ENCODE data around the gene N4BP2.
A peak's percentile ranks its signal among the peaks of the same experiment; 100 is the strongest.
"Not testable (repeated sequence)": the region's sequence is repeated elsewhere in the genome, so short reads cannot be mapped to it uniquely, and the experiment has no call there.

Gene N4BP2

DNA sequence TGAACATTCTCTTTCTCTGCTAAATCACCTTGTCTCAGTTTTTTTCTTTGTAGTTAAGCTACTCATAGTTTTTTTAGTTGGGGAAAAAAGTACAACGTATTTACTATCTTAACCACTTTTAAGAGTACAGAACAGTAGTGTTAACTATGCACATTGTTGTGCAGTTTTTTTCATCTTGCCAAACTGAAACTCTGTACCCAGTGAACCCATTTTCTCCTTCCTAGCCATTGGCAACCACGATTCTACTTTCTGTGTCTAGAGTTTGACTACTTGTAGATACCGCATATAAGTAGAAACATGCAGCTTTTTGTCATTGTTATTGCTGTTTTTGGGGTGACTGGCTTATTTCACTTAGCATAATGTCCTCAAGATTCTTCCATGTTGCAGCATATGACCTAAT, 10.0 kb downstream of the N4BP2 start:
- intact Hi-C loops (cut with DNase I) = no loop called here
- no peak for DNase-seq

DNA sequence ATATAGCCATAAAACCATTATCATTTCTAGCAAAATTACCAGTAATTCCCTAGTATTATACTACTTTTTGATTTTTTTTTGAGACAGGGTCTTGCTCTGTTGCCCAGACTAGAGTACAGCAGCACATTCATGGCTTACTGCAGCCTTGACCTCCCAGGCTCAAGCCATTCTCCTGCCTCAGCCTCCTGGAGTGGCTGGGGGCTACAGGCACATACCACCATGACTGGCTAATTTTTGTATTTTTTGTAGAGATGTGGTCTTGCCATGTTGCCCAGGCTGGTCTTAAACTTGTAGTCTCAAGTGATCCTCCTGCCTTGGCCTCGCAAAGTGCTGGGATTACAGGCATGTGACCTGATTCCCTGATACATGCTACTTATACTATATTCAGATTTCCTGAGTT, 13.7 kb downstream of the N4BP2 start:
- DNase-seq = peak in 1 of 42 donors; percentile 22

DNA sequence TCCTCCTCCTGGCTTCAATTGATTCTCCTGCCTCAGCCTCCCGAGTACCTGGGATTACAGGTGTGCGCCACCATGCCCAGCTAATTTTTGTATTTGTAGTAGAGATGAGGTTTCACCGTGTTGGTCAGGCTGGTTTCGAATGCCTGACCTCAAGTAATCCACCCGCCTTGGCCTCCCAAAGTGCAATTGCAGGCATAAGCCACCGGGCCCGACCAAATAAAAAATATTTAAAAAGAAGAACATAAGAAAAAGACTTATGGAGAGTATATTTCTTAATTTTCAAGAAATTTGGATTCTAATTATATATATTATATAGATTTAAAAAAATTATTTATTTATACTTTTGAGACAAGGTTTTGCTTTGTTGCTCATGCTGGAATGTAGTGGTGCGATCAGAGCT, 29.8 kb downstream of the N4BP2 start:
- intact Hi-C loops (cut with DNase I) = no loop called here
- no peak for DNase-seq

More for the DNA sequence above, 13.7 kb downstream of the N4BP2 start:
- intact Hi-C loops (cut with DNase I) = no loop called here

DNA sequence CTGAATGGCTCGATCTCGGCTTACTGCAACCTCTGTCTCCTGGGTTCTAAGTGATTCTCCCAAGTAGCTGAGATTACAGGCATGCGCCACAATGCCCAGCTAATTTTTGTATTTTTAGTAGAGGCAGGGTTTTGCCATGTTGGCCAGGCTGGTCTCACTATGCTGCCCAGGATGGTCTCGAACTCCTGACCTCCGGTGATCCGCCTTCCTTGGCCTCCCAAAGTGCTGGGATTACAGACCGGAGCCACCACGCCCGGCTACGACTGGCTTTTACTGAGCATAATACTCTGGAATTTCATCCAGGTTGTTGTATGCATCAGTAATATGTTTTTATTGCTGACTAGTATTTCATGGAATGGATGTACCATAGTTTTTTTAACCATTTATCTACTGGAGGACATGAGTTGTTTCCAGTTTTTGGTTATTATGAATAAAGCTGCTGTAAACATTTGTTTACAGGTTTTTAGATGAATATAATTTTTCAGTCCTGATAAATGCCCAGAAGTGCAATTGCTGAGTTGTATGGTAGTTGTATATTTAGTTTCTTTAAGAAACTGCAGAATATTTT, 31.2 kb downstream of the N4BP2 start:
- no peak for DNase-seq
- intact Hi-C loops (cut with DNase I) = no loop called here

DNA sequence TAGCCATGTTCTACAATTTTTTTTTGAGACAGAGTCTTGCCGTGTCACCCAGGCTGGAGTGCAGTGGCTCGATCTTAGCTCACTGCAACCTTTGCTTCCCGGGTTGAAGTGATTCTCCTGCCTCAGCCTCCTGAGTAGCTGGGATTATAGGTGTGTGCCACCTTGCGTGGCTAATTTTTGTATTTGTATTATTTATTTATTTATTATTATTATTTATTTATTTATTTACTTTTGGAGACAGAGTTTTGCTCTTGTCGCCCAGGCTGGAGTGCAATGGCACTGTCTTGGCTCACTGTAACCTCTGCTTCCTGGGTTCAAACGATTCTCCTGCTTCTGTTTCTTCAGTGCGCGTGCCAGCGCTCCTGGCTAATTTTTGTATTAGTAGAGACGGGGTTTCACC, 36.8 kb downstream of the N4BP2 start:
- DNase-seq; intact Hi-C loops (cut with DNase I): not testable (repeated sequence)

DNA sequence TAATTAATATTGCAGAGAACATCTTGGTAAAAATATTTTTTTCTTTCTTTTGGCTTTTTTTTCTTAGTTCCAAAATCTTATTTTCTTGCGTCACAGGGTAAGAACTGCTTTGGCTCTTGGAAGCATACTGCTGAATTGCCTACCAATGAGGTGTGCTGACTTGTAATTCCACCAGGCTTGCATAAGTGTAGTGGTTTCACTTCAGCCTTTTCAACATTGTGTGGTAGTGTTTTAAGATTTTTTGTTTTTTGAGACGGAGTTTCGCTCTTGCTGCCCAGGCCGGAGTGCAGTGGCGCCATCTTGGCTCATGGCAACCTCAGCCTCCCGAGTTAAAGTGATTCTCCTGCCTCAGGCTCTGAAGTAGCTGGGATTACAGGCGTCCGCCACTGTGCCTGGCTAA, 42.4 kb downstream of the N4BP2 start:
- intact Hi-C loops (cut with DNase I) = no loop called here
- peak in 1 of 42 donors; percentile 2 for DNase-seq

DNA sequence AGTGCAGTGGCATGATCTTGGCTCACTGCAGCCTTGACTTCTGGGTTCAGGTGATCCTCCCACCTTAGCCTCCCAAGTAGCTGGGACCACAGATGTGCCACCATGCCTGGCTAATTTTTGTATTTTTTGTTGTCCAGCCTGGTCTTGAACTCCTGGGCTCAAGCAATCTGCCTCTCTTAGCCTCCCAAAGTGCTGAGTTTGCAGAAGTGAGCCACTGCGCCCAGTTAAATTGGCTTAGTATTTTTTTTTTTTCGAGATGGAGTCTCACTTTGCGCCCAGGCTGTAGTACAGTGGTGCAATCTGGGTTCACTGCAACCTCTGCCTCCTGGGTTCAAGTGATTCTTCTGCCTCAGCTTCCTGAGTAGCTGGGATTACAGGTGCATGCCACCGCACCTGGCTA, 50.5 kb downstream of the N4BP2 start:
- intact Hi-C loops (cut with DNase I); DNase-seq: not testable (repeated sequence)

DNA sequence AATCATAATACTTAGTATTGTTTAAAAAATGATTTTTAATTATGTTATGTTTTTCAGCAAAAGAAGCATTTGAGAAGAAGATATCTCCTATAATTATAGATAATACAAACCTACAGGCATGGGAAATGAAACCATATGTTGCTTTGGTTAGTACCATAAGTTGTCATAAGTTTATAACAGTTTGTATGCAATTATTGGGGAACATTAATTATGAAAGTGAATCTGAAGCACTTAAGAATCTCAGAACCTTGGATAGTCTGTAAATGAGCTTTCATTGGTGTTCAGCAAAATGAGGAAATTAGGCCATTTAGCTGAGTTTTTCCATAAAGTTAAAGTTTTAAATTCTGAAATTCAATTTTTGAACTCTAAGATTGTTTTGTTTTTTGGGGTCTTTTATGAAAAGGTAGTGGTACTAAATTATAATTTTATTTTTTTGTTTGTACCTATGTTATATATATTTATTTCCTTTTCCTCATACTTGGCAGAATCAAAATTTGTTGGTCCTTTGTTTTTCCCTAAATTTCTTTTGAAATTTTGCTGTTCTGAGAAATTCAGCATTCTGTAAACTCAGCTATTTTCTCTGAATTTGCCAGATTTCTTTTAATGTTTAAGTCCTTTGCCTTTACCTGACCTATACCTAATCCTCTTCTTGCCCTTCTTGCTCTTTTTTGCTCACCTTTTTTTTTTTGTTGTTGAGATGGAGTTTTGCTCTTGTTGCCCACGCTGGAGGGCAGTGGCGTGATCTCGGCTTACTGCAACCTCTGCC, 55.6 kb downstream of the N4BP2 start:
- intact Hi-C loops (cut with DNase I) = no loop called here
- DNase-seq = no peak

GRCh38 chr4:40114206-40114605, 57.6 kb downstream of the N4BP2 start:
- DNase-seq = no peak
- intact Hi-C loops (cut with DNase I) = no loop called here

- intact Hi-C loops (cut with DNase I) = no loop called here
Measured at GRCh38 chr4:40118861-40119260, 62.2 kb downstream of the N4BP2 start.

GRCh38 chr4:40119344-40119743, 62.7 kb downstream of the N4BP2 start:
- intact Hi-C loops (cut with DNase I) = no loop called here
- no peak for DNase-seq

More at GRCh38 chr4:40118861-40119260, 62.2 kb downstream of the N4BP2 start:
- no peak for DNase-seq

DNA sequence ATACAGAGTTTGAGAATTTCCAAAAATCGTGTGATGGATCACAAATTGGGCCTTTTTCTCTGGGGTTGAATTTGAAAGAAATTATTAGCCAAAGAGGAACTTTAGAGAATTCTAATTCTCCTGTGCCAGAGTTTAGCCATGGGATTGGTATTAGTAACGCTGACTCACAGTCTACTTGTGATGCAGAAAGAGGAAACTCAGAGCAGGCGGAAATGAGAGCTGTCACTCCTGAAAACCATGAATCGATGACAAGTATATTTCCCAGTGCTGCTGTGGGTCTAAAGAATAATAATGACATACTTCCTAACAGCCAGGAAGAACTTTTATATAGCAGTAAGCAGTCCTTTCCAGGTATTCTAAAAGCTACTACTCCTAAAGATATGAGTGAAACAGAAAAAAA, 64.9 kb downstream of the N4BP2 start:
- peak in 16 of 42 donors; percentile 3 to 64 (median 18) for DNase-seq
- intact Hi-C loops (cut with DNase I) = no loop called here

- intact Hi-C loops (cut with DNase I) = no loop called here
- DNase-seq = no peak
Measured at GRCh38 chr4:40122941-40123340, 66.3 kb downstream of the N4BP2 start.

DNA sequence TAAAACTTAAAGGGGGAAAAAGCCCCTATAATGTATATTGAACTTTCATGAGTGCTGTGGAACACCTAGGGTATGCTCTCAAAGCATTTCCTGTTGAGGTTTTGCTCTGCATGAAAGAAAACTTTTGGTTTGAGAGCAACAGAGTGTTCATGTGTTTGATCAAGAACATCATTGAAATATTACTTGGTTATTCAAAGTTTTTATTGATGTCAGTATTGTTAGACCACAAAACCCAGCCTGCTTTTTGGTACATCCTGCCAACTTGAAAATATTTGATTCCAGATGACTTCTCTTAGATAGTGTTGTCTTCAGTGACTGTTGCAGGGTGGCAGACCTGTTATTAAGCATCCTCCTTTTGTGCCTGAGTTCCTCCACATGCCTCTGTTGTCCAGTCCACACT, 68.0 kb downstream of the N4BP2 start:
- intact Hi-C loops (cut with DNase I) = no loop called here
- no peak for DNase-seq

- intact Hi-C loops (cut with DNase I) = no loop called here
- DNase-seq = no peak
Measured at GRCh38 chr4:40130401-40131036, 73.9 kb downstream of the N4BP2 start.

GRCh38 chr4:40132816-40133215, 76.2 kb downstream of the N4BP2 start:
- intact Hi-C loops (cut with DNase I) = no loop called here
- DNase-seq = no peak

DNA sequence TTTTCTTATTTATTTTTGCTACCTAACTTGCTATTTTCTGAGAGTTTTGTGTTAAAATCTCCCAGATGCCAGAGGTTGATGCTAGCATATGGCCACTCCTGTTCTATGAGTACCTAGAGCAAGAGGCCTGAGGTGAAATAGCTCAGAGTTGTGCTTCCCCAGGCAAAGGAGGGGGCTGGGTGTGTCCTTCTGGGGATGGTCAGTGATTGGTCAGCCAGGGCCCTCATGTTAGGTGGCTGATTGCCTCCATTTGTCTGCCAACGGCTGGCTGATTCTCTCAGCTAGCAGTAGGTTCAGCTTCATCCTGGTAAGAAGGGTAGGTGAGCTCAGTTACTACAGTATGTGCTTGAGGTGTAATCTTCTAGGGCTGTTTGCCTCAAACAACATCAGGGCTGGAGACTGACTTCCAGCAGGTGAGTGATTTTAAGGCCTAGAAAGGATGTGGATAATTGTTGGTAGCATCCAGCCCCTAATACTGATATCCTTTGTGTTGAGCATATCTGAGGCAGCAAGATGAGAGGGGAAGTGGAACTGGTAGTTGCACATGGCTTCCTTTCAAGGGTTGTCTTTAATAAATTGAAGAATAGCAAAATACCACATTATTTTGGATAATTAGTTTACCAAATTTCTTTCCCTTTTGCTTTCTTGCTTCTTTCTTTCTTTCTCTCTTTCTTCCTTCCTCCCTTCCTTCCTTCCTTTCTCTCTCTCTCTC, 77.7 kb downstream of the N4BP2 start:
- no peak for DNase-seq
- intact Hi-C loops (cut with DNase I) = no loop called here

DNA sequence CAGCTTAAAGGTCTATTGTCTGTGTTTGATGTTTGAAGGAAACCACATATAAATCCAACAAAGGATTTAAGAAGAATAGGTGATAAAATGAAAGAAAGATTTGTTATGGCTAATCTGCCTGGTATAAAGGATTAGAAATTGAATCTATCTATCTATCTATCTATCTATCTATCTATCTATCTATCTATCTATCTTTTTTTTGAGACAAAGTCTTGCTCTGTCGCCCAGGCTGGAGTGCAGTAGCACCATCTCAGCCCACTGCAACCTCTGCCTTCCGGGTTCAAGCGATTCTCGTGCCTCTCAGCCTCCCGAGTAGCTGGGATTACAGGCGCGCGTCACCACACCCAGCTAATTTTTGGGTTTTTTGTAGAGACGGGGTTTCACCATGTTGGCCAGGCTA, 79.6 kb downstream of the N4BP2 start:
- DNase-seq; intact Hi-C loops (cut with DNase I): not testable (repeated sequence)

- no peak for DNase-seq
- intact Hi-C loops (cut with DNase I) = no loop called here
Measured at GRCh38 chr4:40140196-40140595, 83.5 kb downstream of the N4BP2 start.

DNA sequence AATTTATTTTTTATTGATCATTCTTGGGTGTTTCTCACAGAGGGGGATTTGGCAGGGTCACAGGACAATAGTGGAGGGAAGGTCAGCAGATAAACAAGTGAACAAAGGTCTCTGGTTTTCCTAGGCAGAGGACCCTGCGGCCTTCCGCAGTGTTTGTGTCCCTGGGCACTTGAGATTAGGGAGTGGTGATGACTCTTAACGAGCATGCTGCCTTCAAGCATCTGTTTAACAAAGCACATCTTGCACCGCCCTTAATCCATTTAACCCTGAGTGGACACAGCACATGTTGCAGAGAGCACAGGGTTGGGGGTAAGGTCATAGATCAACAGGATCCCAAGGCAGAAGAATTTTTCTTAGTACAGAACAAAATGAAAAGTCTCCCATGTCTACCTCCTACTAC, 83.9 kb downstream of the N4BP2 start:
- DNase-seq; intact Hi-C loops (cut with DNase I): not testable (repeated sequence)
